GM21619 (cell line): ENCODE results near the gene DENND1B.
A peak's percentile ranks its signal among the peaks of the same experiment; 100 is the strongest.
"Not testable (repeated sequence)": the region's sequence is repeated elsewhere in the genome, so short reads cannot be mapped to it uniquely, and the experiment has no call there.

Experiments used
- ATAC-seq: cut with Tn5 transposase; IDR thresholded peaks from one replicate; pipeline ENCODE4 v1.9.1; 2021; ENCODE audit not compliant: unreplicated experiment

DENND1B gene

DNA sequence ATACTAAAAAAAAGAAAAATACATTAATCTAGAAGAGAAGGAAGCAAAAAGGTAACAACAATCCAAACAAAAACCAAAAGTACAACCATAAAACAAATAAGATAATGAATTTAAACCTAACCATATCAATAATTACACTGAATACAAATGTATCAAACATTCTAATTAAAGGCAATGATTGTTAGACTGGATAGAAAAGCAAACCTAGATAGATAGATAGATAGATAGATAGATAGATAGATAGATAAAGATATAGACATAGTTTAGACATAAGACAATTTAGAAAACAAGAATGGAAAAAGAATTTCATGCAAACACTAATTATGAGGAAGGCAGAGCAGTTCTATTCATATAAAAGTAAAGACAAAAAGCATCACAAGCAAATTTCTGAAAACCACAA lies 24.9 kb downstream of the DENND1B start:
- no peak for ATAC-seq

DNA sequence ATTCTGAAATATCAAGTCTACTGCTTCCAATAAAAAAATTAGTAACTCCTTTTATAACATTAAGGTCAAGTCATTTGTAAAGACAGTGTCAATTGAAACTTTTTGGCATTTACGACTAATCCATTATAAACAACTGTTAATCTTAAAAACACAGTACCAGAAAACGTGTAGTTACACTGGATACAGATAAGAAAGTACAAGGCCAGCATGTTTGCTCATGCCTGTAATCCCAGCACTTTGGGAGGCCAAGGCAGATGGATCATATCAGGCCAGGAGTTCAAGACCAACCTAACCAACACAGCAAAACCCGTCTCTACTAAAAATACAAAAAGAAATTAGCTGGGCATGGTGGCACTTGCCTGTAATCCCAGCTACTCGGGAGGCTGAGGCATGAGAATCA lies 29.4 kb downstream of the DENND1B start:
- ATAC-seq, result no peak

DNA sequence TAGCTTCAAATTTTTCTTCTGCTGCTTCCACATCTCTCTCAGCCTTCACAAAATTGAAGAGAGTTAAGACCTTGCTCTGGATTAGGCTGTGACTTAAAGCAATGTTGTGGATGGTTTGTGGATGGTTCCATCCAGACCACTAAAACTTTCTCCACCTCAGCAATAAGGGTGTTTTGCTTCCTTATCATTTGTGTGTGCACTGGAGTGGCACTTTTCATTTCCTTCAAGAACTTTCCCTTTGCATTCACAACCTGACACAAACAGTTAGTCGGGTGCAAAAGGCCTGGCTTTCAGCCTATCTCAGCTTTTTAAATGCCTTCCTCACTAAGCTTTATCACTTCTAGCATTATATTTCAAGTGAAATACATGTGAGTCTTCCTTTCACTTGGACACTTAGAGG lies 30.3 kb downstream of the DENND1B start:
- no peak for ATAC-seq

DNA sequence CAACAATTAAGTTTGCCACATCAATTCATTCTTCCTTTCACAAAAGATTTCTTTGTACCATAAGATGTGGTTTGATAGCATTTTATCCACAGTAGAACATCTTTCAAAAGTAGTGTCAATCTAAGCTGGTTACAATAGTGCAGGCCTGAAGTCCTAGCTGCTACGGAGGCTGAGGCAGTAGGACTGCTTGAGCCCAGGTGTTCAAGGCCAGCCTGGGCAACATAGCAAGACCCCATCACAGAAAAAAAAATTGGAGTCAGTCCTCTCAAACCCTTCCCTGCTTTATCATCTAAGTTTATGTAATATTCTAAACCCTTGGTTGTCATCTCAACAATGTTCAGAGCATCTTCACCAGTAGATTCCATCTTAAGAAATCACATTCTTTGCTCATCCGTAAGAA lies 31.7 kb downstream of the DENND1B start:
- ATAC-seq, result no peak

DNA sequence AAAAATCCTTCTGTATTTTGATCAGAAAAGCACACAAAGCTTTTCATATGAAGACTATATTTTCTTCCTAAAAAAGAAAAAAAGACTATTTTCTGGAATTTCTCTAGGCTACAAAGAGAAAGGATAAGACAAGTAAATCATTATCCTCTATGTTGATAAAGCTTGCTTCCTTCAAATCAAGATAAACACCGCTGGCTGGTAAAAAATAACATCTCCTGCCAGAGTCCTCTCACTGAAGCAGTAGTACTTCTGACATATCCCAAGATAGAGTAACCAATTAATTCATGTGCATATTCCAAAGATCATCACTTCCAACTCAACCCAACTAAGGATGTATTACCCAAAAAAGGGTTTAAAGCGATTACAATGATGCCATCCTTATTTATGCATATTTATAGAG lies 34.3 kb downstream of the DENND1B start:
- no peak for ATAC-seq

DNA sequence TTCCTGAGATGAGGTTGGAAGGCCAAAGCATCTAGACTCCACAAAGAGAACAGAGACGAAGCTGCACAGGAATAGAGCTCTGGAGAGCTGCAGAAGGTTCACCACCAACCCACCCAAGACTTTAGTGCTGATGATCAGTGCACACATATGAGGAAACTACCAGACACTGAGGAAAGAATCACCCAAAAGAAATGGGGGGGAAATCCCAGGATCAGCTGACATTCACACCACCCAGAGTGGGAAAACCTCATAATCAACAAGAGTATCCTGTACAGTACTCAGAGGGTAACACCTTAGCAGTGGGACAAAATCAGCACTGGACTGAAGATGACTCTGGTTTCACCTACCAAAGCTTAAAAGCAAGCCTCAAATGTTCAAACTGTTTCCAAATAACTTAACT lies 36.4 kb downstream of the DENND1B start:
- no peak for ATAC-seq

DNA sequence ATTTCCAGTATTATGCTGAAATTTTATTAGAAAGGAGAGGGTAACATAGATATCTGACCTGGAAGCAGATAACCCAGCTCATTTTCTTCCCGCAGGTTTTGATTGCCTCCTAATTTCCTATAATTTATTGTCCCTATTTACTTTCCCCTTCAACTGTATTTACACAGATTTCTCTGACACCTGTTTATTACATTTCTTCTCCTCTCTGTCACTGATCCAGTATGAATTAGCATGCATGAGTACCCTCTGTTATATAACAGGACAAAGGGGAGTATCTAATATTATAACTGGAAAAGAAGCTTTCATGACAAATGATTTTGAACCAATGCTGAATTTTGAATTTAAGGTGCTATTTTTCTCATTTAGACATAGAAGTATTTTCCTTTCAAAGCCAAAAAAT lies 37.4 kb downstream of the DENND1B start:
- ATAC-seq, result no peak

DNA sequence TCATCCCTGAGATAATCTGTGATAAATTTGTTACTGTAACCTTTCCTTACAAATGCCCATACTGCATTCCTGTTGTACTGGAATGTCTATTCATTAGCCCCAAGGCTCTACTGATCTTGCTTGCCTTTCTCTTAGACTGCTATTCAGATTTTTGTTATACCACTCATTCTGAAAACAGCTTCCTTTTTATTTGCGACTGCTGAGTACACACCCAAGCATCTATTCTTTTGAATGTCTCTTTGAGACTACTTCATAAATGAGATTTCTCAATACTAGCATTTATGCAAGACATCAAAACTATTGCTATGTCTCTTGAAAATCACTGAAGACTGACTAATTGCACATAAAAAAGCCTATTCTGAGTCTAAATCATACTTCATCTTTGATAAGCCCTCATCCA lies 38.6 kb downstream of the DENND1B start:
- no peak for ATAC-seq

DNA sequence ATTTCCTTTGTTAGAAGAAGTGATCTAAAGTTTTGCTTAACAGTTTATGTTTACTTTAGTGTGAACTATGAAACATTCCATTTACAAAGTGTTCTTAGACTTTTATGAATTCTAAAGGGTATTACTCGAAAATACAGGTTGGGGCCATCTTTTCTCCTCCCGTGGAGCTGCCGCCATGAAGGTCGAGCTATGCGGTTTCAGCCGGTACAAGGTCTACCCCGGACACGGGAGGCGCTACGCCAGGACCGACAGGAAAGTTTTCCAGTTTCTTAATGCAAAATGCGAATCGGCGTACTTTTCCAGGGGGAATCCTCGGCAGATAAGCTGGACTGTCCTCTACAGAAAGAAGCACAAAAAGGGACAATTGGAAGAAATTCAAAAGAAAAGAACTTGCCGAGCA lies 39.8 kb downstream of the DENND1B start:
- no peak for ATAC-seq

DNA sequence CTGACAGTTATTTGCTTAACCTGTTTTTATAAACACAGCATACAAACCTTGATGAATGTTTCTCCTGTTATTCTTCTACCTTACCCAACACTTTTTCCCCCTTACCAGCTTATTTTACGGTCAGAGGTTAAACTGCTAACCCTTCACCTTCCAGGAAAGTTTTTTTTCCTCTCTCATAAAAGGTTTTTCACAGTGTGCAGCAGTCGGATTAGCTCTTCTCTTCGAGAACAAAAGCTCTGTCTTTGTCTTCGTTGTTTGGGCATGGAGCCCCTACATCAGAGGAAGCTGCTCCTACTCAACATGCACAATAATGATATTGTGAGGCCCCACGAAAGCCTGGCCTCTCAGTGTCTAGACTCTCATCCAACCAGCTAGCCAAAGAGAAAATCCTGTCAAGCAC lies 42.0 kb downstream of the DENND1B start:
- ATAC-seq, result no peak

DNA sequence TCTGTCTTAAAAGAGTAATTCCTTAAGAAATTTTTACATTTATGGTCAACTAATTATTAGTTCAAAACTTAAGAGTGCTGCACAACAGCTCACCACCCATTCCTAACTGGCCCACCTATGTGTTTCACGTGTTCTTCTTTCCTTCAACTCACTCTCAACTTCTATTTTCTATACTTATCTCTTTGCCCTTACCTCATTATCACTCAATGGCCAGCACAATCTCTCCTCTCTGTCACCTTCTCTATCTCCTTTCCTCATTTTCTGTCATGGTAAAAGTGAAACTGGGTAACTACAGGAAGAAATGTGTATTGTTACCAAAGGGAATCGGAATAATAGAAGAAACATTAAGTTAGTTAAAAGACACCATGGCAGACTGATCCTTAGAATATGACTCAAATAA lies 43.1 kb downstream of the DENND1B start:
- no peak for ATAC-seq

DNA sequence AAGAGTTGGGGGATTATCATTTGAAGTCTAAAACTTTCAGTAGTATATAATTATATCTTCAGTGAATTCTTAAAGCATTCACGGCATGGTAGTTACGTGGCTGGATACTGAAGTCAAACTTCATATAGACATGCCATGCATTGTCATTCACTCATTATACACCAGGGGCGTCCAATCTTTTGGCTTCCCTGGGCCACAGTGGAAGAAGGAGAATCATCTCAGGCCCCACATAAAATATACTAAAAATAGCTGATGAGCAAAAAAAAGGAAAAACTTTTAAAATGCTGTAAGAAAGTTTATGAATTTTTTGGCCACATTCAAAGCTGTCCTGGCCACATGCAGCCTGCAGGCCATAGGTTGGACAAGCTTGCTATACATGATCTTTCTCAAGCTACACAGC lies 43.8 kb downstream of the DENND1B start:
- ATAC-seq, result no peak

DNA sequence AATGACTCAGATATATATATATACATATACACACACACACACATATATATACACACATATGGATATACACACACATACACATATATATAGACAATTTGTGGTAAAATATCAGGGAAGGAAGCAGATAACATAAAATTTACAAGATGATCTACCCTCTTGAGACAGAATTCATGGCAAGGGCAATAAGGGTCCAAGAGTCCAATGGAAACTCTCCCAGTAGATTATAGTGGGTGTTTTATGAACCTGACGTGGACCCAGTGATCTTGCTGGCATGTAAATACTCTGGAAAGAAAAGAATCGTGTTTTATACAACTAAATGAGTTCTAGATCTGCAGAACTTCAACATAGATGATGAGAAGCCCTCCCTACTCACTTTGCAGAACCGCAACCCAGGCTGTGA lies 49.3 kb downstream of the DENND1B start:
- no peak for ATAC-seq

DNA sequence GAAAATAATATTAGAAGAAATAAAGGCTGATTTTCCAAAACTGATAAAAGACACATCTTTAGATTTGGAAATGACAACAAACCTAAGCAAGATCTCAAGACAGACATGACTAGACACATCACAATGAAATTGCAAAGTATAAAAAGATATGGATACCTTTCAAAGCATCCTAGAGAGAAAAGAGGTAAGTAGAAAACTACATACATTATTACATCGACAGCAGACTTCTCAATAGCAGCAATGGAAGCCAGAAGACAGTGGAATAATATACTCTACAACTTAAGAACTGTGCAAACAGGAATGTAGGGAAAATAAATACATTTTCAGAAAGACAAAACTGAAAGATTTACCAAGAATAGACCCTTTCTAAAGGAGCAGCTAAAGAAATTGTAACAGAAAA lies 50.2 kb downstream of the DENND1B start:
- no peak for ATAC-seq

DNA sequence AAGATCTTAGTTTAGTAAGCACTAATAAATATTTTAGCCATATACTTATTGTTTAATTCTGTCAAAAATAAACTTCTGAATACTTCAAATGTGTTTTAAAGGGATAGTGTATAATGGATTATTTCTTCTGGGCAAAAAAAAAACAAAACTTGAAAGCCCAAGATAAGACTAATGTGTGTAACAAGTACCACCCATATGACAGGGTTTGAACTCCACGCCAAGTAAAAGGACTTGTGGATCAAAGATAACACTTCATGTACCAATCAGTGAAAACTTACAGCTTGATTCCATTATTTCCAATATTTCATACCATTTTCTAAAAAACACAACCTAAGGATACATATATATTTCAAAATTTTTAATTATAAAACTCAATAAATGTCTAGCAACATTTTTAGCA lies 59.5 kb downstream of the DENND1B start:
- ATAC-seq, result no peak

DNA sequence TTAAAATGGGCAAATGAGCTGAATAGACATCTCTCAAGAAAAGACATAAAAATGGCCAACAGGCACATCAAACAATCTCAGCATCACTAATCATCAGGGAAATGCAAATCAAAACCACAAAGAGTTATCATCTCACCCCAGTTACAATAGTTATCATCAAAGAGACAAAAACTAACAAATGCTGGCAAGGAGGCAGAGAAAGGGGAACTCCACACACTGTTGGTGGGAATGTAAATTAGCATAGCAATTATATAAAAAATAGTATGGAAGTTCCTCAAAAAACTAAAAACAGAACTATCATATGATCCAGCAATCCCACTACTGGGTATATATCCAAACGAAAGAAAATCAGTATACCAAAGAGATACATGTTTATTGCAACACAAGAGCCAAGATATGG lies 68.7 kb downstream of the DENND1B start:
- no peak for ATAC-seq

DNA sequence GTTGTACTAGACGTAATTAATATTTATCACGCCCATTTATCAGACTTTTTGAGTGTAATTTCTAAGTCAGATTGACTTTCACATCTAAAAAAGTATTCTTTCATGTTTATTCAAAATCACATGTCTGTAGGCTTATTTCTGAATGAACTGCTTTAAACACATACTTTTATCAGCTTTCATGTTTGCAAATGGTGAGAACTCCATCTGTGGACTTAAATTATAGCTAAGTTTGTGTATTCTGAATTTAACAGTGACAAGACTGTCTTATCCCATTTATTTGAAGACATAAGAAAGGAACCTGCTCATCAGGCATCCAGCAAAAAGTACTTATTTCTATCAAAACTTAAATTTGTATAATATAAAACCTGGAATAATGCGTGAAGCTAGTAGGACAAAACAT lies 69.3 kb downstream of the DENND1B start:
- ATAC-seq, result no peak

DNA sequence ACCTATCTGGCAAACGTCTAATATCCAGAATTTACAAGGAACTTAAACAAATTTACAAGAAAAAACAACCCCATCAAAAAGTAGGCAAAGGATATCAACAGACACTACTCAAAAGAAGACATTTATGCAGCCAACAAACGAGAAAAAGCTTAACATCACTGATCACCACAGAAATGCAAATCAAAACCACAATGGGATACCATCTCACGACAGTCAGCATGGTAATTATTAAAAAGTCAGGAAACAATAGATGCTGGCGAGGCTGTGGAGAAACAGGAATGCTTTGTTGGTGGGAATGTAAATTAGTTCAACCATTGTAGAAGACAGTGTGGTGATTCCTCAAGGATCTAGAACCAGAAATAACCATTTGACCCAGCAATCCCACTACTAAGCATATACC lies 74.6 kb downstream of the DENND1B start:
- not testable (repeated sequence) for ATAC-seq

DNA sequence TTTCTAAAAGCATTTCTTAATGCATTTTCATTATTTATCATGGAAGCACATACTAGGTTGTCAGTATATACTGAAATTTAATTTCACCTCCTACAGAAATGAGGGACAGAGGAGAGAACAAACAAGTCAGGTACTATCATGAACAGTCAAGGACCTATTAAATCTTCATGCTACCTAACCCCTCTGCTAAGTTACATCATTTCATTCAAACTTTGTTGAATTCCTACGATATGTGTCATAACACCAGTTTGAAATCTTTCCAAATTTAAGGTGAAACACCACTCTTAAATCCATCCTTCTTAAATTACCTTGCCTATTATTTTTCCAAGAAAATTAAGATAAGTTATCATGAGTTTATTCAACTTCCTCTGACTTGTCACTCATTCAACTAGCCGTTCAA lies 78.9 kb downstream of the DENND1B start:
- ATAC-seq, result no peak

DNA sequence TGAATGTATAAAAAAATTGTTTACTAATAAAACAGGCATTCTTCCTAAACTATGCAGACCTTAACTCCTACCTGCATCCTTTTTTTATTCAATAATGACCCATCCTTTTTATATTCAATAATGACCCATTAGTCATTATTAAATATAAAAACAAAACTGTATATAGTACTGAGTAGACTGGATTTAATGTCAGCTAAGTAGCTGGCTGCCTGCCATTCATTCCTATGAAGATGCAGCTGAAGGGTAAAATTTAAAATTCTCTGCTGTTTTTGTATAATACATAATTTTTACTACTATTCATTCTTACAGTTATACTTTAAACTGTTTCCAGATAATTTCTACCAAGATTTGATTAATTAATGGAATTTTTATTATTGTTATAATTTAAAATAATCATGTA lies 79.3 kb downstream of the DENND1B start:
- no peak for ATAC-seq

DNA sequence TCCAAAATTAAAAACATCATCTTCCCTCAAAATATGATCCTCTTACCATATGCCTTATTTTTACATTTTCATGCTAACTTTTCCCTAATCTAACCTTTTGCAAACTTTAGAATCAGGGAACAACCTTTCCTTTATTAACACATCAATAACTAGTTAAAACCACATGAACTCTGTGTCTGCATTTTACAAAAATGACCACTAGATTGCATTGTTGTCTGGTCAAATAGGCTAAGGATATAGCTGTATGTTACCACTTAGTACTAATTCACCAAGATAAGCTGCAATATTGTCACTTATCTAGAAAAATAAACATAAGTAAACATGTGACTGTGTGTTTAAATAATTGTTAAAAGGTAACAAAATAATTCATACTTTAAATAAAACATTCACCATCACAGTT lies 82.3 kb downstream of the DENND1B start:
- ATAC-seq, result peak; percentile 54

DNA sequence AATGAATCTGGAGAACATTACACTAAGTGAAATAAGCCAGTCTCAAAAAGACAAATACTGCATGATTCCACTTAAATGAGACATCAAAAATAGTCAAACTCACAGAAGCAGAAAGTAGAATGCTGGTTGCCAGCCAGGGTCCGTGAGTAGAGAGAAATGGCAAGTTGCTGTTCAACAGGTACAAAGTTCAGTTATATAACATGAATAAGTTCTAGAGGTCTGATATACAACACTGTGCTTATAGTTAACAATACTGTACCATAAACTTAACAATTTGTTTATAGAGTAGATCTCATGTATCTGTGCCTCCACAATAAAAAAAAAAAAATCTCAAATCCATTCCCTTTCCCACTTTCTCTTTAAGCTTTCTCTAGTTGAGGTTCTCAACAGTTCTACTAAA lies 83.5 kb downstream of the DENND1B start:
- no peak for ATAC-seq

DNA sequence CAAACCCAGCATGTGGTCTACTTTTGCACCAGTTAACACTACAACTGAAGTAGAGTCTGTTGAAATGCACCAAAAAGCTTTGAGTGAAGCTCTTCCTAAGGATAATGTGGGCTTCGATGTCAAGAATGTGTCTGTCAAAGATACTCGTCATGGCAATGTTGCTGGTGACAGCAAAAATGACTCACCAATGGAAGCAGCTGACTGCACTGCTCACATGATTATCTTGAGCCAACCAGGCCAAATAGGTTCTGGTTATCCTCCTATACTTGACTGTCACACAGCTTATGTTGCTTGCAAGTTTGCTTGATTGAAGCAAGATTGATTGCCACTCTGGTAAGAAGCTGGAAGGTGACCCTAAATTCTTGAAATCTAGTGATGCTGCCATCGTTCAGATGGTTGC lies 85.2 kb downstream of the DENND1B start:
- no peak for ATAC-seq

DNA sequence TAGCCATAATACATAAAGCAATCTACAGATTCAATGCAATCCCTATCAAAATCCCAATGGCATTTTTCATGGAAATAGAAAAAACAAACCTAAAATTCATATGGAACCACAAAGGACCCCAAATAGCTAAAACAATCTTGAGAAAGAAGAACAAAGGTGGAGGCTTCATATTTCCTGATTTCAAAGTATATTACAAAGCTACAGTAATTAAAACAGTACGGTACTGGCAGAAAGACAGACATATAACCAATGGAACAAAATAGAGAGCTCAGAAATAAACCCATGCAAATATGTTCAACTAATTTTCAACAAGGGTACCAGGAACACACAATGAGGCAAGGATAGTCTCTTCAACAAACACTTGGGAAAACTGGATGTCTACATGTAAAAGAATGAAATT lies 87.0 kb downstream of the DENND1B start:
- ATAC-seq, result no peak
